Measurements from ENCODE around the gene PSMB2. TPM values are rescaled to one million over a fixed set of nuclear protein-coding genes. Genes with fewer than 3 reads are reported as not detected.

The PSMB2 gene
- total RNA-seq, 1 donor from 2014 or later: 44.1 TPM

DNA sequence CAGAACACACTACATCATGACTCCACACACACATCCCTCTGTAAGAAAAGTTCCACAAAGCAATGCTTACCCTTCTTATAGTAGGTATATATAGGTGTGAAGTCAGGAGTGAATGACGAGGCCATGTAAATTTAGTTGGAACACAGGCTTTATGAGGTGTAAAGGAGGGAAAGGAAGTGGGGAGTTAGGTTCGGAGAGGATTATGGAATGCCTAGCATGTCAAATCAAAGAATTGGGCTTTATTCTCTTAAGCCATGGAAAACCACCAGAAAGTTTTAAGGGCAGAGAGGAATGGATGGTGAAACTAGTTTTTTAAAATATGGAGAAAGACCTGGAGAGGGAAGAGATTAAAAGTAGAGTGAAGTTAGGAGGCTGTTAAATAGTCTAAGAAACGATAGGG is 41.9 kb downstream of the PSMB2 start:
- no peak for ATAC-seq

DNA sequence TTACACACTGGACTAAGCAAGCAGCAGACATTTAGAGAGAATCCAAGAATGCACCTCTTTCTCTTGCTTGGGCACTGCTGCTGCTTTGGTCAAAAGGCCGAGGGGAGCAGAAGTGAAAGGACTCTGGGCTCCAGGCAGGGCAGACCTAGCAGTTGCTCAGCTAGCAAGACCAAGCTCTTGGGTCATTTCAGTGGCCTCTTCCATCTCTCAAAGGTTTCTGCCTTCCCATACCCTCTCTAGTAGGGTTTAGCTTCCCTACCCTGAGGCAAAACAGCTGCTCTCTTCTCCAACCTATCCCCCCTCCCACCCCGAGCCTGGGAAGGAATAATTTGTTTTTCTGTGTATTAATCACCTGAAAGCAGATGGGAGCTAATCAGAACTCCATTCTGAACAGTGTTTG is 42.4 kb downstream of the PSMB2 start:
- Histone ChIP-seq H3K9me3 (no peaks in the 10 kb centered on the region), H3K36me3 (peaks cover 45% of the 10 kb centered on the region), H3K27ac (no peak overlapping the region), H3K4me1 (no peaks in the 10 kb centered on the region), H3K4me3 (no peak overlapping the region), H3K27me3 (no peaks in the 10 kb centered on the region)
- TF ChIP-seq, protein P1, sequence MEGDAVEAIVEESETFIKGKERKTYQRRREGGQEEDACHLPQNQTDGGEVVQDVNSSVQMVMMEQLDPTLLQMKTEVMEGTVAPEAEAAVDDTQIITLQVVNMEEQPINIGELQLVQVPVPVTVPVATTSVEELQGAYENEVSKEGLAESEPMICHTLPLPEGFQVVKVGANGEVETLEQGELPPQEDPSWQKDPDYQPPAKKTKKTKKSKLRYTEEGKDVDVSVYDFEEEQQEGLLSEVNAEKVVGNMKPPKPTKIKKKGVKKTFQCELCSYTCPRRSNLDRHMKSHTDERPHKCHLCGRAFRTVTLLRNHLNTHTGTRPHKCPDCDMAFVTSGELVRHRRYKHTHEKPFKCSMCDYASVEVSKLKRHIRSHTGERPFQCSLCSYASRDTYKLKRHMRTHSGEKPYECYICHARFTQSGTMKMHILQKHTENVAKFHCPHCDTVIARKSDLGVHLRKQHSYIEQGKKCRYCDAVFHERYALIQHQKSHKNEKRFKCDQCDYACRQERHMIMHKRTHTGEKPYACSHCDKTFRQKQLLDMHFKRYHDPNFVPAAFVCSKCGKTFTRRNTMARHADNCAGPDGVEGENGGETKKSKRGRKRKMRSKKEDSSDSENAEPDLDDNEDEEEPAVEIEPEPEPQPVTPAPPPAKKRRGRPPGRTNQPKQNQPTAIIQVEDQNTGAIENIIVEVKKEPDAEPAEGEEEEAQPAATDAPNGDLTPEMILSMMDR (IDR thresholded peaks at IDR 0.05): no peak
- ATAC-seq: no peak
- no peak for DNase-seq
- intact Hi-C loops (cut with DNase I): no loop called here

More for the DNA sequence above, 41.9 kb downstream of the PSMB2 start:
- intact Hi-C loops (cut with DNase I): no loop called here
- Histone ChIP-seq H3K9me3 (no peaks in the 10 kb centered on the region), H3K27me3 (no peaks in the 10 kb centered on the region), H3K4me1 (no peaks in the 10 kb centered on the region), H3K27ac (no peak overlapping the region), H3K36me3 (peaks cover 50% of the 10 kb centered on the region), H3K4me3 (no peak overlapping the region)
- TF ChIP-seq, protein P1 (IDR thresholded peaks at IDR 0.05): no peak
- DNase-seq: no peak

DNA sequence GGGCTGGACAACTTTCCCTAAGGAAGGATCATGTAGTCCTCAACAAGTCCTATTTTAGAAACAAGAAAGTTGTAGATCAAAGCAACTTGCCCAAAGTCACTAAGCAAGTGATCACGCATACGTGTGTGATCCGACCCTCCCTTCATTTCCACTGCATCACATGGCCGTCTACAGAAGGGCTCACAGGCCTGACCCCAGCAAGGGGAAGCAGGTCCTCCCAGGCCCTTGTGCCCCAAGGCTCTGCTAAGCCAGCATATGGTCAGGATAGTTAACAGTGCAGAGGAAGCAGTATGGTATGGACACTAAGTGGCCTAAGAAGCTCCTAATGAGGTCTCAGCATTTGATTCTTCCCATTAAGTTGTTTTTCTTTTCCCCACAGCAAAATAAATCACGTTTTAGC is 43.5 kb downstream of the PSMB2 start:
- no peak for ATAC-seq
- intact Hi-C loops (cut with DNase I): no loop called here
- Histone ChIP-seq H3K4me3 (no peak overlapping the region), H3K9me3 (no peaks in the 10 kb centered on the region), H3K4me1 (no peaks in the 10 kb centered on the region), H3K27me3 (no peaks in the 10 kb centered on the region), H3K27ac (no peak overlapping the region), H3K36me3 (peaks cover 35% of the 10 kb centered on the region)
- no peak for DNase-seq
- TF ChIP-seq, protein P1 (IDR thresholded peaks at IDR 0.05): no peak

DNA sequence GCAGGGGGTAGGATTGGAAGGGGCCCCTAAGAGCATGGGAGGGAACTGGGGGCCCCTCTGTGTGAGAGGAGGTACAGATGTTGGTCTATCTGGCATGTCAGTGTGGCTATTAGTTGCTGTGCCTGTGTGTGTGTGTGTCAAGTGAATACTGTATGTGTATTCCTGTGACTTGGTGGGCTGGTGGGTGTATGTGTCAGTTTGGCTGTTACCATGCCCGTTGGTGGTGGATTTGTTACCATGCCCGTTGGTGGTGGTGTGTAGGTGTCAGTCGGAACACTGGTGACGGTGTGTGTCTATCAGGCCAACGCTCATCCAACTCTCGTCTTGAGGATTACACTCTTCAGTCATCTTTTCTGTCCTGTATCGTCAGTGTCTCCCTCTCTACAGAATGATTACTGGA is 45.6 kb downstream of the PSMB2 start:
- ATAC-seq (no peak), DNase-seq (no peak)
- TF ChIP-seq, protein P1 (IDR thresholded peaks at IDR 0.05): no peak
- no peaks in the 10 kb centered on the region for H3K9me3 ChIP-seq
- no peak overlapping the region for H3K4me3 ChIP-seq
- no peaks in the 10 kb centered on the region for H3K27me3 ChIP-seq
- no peaks in the 10 kb centered on the region for H3K4me1 ChIP-seq
- intact Hi-C loops (cut with DNase I): no loop called here
- peaks cover 14% of the 10 kb centered on the region for H3K36me3 ChIP-seq
- H3K27ac ChIP-seq: no peak overlapping the region

DNA sequence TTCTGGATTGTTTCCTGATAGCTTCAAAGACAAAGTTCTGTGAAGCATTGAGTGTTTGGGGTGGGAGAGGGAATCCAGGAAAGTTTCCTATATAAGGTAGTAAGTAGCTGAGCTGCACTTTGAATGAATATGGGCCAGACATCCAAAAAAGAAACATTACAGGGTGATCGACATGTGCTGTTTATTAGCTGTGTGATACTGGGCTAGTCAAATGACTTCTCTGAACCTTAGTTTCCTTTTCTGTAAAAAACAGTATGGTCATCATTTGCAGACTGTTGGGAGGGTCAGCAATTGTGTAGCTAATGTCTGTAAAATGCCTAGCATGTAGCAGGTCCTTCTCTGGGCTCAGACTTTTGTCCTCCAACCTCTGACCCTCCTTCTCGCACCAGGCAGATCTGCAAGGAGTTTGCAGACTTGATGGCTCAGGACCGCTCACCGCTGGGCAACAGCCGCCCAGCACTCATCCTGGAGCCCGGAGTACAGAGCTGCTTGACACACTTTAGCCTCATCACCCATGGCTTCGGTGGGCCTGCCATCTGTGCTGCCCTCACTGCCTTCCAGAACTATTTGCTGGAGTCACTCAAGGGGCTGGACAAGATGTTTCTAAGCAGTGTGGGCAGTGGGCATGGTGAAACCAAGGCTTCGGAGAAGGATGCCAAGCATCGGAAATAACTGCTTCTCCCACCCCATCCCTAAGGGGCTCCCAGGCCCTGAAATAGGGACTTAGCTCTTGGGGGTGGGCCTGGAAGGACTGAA is 47.1 kb downstream of the PSMB2 start:
- Histone ChIP-seq H3K4me3 (no peak overlapping the region), H3K4me1 (no peaks in the 10 kb centered on the region), H3K9me3 (no peaks in the 10 kb centered on the region), H3K27me3 (no peaks in the 10 kb centered on the region), H3K27ac (no peak overlapping the region), H3K36me3 (no peaks in the 10 kb centered on the region)
- TF ChIP-seq, protein P1 (IDR thresholded peaks at IDR 0.05): no peak
- DNase-seq (no peak), ATAC-seq (no peak)
- intact Hi-C loops (cut with DNase I): no loop called here
